HepG2 (cell line): Measurements from ENCODE around the gene PAK2. TPM values are rescaled to one million over a fixed set of nuclear protein-coding genes. Genes with fewer than 3 reads are reported as not detected.

ENCODE experiments used
- ATF5 ChIP-seq: sonication (generic); formaldehyde crosslinking; IDR thresholded peaks from 2 replicates; pipeline ENCODE4 v1.4.0; 2020; ENCODE audit warnings: mild to moderate bottlenecking, low read depth, missing genetic modification reagents
- BRD4 ChIP-seq: sonication (generic); formaldehyde crosslinking; IDR thresholded peaks from 2 replicates; pipeline ENCODE4 v1.4.0; 2020; ENCODE audit warnings: missing genetic modification reagents
- DR1 ChIP-seq: sonication (generic); formaldehyde crosslinking; IDR thresholded peaks from 2 replicates; pipeline ENCODE4 v1.8.0; 2021; ENCODE audit warnings: mild to moderate bottlenecking, missing genetic modification reagents, inconsistent platforms
- FOXK2 ChIP-seq: fragments of 450-650 bp; IDR thresholded peaks from 2 replicates; pipeline ENCODE4 v1.6.1; 2016
- FUBP1 ChIP-seq: sonication (generic); formaldehyde crosslinking; IDR thresholded peaks from 2 replicates; pipeline ENCODE4 v1.5.1; 2020; ENCODE audit warnings: missing genetic modification reagents, mild to moderate bottlenecking, borderline replicate concordance
- HMGXB4 ChIP-seq, 2 experiments: sonication (generic) in 1 of 2; formaldehyde crosslinking in 1 of 2; IDR thresholded peaks; 2 replicates each; pipeline versions ENCODE4 v1.4.0 to v1.6.1; 2018 to 2020; ENCODE audit warnings: missing genetic modification reagents in 2 of 2, borderline replicate concordance in 1 of 2, low read depth in 1 of 2, mild to moderate bottlenecking in 1 of 2, missing biosample characterization in 1 of 2
- HNRNPUL1 ChIP-seq: fragments of 200-400 bp; formaldehyde crosslinking; IDR thresholded peaks from 2 replicates; pipeline ENCODE4 v1.6.1; 2017; ENCODE audit warnings: low read depth, mild to moderate bottlenecking, low read length, moderate library complexity
- MTF2 ChIP-seq: sonication (generic); formaldehyde crosslinking; IDR thresholded peaks from 2 replicates; pipeline ENCODE4 v1.5.0; 2020; ENCODE audit warnings: missing genetic modification reagents, borderline replicate concordance
- SALL2 ChIP-seq: sonication (generic); formaldehyde crosslinking; IDR thresholded peaks from 2 replicates; pipeline ENCODE4 v1.8.1; 2023; ENCODE audit warnings: mild to moderate bottlenecking, missing genetic modification reagents, inconsistent platforms
- SP5 ChIP-seq: IDR thresholded peaks from 2 replicates; pipeline ENCODE4 v1.6.1; 2016; ENCODE audit warnings: low read depth, borderline replicate concordance
- STAT5B ChIP-seq: sonication (generic); formaldehyde crosslinking; IDR thresholded peaks from 2 replicates; pipeline ENCODE4 v1.4.0; 2020; ENCODE audit warnings: missing genetic modification reagents
- TBP ChIP-seq: sonication (generic); formaldehyde crosslinking; IDR thresholded peaks from 2 replicates; pipeline ENCODE4 v1.5.0; 2020; ENCODE audit warnings: missing genetic modification reagents
- THAP11 ChIP-seq: IDR thresholded peaks from 2 replicates; pipeline ENCODE4 v1.6.1; 2016; ENCODE audit warnings: missing biosample characterization, missing genetic modification reagents
- ZNF629 ChIP-seq: sonication (generic); formaldehyde crosslinking; conservative IDR thresholded peaks from 2 replicates; pipeline ENCODE4 v1.5.0; 2020; ENCODE audit warnings: missing genetic modification reagents
- ZNF644 ChIP-seq: IDR thresholded peaks from 2 replicates; pipeline ENCODE4 v1.6.1; 2016; ENCODE audit warnings: low read depth
- ZNF724P ChIP-seq: sonication (generic); formaldehyde crosslinking; IDR thresholded peaks from 2 replicates; pipeline ENCODE4 v1.8.0; 2022; ENCODE audit warnings: missing genetic modification reagents, borderline replicate concordance
- ZNF761 ChIP-seq: sonication (generic); formaldehyde crosslinking; conservative IDR thresholded peaks from 2 replicates; pipeline ENCODE4 v1.4.0; 2020; ENCODE audit warnings: mild to moderate bottlenecking, missing genetic modification reagents
- ZNF768 ChIP-seq: sonication (generic); formaldehyde crosslinking; IDR thresholded peaks from 2 replicates; pipeline ENCODE4 v1.4.0; 2020; ENCODE audit warnings: missing genetic modification reagents
- polyA plus RNA-seq, 8 experiments: library from polyadenylated mRNA; depleted of rRNA in 3 of 8; stranded (reverse) in 7 of 8; unstranded in 1 of 8; fragments of >200 nt; fragmentation: Illumina TruSeq in 4 of 8; extraction: Trizol in 4 of 8; gene quantifications; 2 replicates each; pipeline versions ENCODE4 v1.2.1 to v1.2.3, GENCODE V29; 2011 to 2016; ENCODE audit warnings: low read depth in 4 of 8, missing spikeins in 1 of 8, mixed read lengths in 1 of 8; ENCODE audit not compliant: insufficient read depth in 1 of 8
- total RNA-seq, 5 experiments: library from RNA; depleted of rRNA; stranded (reverse); fragments of >200 nt; fragmentation: Illumina TruSeq; extraction: Trizol; gene quantifications; 2 replicates each; pipeline ENCODE4 v1.2.3, GENCODE V29; 2016; ENCODE audit warnings: low read depth in 1 of 5
- TF ChIP-seq, protein P1 (sequence below), 2 experiments: sonication (generic) in 1 of 2; formaldehyde crosslinking in 1 of 2; IDR thresholded peaks; 2 replicates each; pipeline versions ENCODE4 v1.6.1 to v1.9.0; 2014 to 2022; ENCODE audit warnings: antibody characterized with exemption in 1 of 2, borderline replicate concordance in 1 of 2, inconsistent platforms in 1 of 2, low read depth in 1 of 2, missing genetic modification reagents in 1 of 2

Gene PAK2
- total and polyA plus RNA-seq, 2 of the 13 experiments (the other 11 are each of a cell fraction or from before 2014, with no cell fraction given): 23.0 to 24.7 TPM

GRCh38 chr3:196867507-196868296 is 128.0 kb downstream of the PAK2 start, which contains the start of gene SENP5 (continued):
- TF ChIP-seq BRD4 (CRISPR knock-in tag) (no peak), DR1 (CRISPR knock-in tag) (no peak; the same call in 1 of the 2 replicates), ZNF644 (CRISPR knock-in tag) (no peak), HNRNPUL1 (no peak), SALL2 (CRISPR knock-in tag) (peak; percentile 23; the same call in 1 of the 2 replicates), SP5 (CRISPR knock-in tag) (peak; percentile 54), FOXK2 (no peak), ZNF629 (0 out of 2 replicates have a peak, but pooled peaks have one; percentile 5), TBP (CRISPR knock-in tag) (no peak), FUBP1 (CRISPR knock-in tag) (0 out of 2 replicates have a peak, but pooled peaks have one; percentile 47), ZNF761 (no peak; the same call in 1 of the 2 replicates), THAP11 (CRISPR knock-in tag) (peak; percentile 90), HMGXB4 (CRISPR knock-in tag; IDR thresholded peaks at IDR 0.05; ENCODE audit: borderline replicate concordance in 1 of 2, low read depth in 1 of 2) (peak; percentile 70 to 80), MTF2 (CRISPR knock-in tag) (peak; percentile 56; the same call in 1 of the 2 replicates), ATF5 (CRISPR knock-in tag) (no peak), ZNF724P (CRISPR knock-in tag) (no peak), STAT5B (CRISPR knock-in tag) (no peak), ZNF768 (no peak)
- TF ChIP-seq, protein P1, sequence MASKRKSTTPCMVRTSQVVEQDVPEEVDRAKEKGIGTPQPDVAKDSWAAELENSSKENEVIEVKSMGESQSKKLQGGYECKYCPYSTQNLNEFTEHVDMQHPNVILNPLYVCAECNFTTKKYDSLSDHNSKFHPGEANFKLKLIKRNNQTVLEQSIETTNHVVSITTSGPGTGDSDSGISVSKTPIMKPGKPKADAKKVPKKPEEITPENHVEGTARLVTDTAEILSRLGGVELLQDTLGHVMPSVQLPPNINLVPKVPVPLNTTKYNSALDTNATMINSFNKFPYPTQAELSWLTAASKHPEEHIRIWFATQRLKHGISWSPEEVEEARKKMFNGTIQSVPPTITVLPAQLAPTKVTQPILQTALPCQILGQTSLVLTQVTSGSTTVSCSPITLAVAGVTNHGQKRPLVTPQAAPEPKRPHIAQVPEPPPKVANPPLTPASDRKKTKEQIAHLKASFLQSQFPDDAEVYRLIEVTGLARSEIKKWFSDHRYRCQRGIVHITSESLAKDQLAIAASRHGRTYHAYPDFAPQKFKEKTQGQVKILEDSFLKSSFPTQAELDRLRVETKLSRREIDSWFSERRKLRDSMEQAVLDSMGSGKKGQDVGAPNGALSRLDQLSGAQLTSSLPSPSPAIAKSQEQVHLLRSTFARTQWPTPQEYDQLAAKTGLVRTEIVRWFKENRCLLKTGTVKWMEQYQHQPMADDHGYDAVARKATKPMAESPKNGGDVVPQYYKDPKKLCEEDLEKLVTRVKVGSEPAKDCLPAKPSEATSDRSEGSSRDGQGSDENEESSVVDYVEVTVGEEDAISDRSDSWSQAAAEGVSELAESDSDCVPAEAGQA (IDR thresholded peaks at IDR 0.05; ENCODE audit: low read depth): peak; percentile 73
- TF ChIP-seq, protein P1 (CRISPR knock-in tag; IDR thresholded peaks at IDR 0.05; ENCODE audit: borderline replicate concordance): no peak
